Measurements from ENCODE around the gene KCNJ9. TPM values are rescaled to one million over a fixed set of nuclear protein-coding genes. Genes with fewer than 3 reads are reported as not detected.
A peak's percentile ranks its signal among the peaks of the same experiment; 100 is the strongest.

KCNJ9 gene
- total and polyA plus RNA-seq, 2 experiments from 2014 or later: 0.24 to 0.34 TPM

DNA sequence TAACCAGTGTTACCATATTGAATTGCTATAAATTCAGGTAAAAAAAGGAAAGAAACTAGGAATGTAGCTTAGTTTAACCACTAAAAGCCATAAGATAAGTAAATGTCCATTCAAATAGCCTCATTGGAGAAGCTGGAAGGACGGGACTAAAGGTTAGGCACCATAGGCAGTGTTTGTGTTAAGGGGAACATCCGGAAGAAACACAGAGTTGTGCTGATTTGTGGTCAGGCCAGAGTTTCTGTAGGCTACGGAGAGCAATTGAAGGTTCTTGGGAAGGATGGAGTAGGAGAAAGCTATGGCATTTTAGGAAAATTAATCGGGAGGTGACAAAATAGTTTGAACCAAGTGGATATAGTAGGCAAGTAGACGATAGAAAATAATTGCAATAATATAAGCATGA, 10.0 kb upstream of the KCNJ9 start:
- no peak for DNase-seq (ENCODE audit: low spot score)
- Mint-ChIP-seq H3K4me3 (no peak overlapping the region), H3K27me3 (ENCODE audit: insufficient read depth, low read depth, poor library complexity) (peaks cover 16% of the 10 kb centered on the region), H3K4me1 (peaks cover 30% of the 10 kb centered on the region), H3K27ac (no peak overlapping the region), H3K36me3 (ENCODE audit: low read depth) (no peaks in the 10 kb centered on the region), H3K9me3 (no peaks in the 10 kb centered on the region; the same call in 2 of the 3 replicates)
- Histone ChIP-seq H3K9me2 (ENCODE audit: insufficient read depth) (no peaks in the 10 kb centered on the region), H2AFZ (peak overlapping the region; percentile 97), H3K4me3 (peak overlapping the region; percentile 87; the same call in 1 of the 2 replicates), H3K4me1 (ENCODE audit: insufficient read depth) (peaks cover 21% of the 10 kb centered on the region), H3K27me3 (ENCODE audit: insufficient read depth) (peaks cover 48% of the 10 kb centered on the region), H4K20me1 (replicated peaks; ENCODE audit: insufficient read depth) (no peaks in the 10 kb centered on the region), H3K36me3 (ENCODE audit: insufficient read depth) (no peaks in the 10 kb centered on the region), H3K79me2 (replicated peaks; ENCODE audit: insufficient read depth) (no peaks in the 10 kb centered on the region), H3K4me2 (peak overlapping the region; percentile 83), H3F3A (replicated peaks; ENCODE audit: low read depth) (peaks cover 4% of the 10 kb centered on the region; the same call in 1 of the 2 replicates), H3K27ac (ENCODE audit: low read depth) (no peak overlapping the region)
- ATAC-seq: no peak
- no peak for TF ChIP-seq ZNF331 (CRISPR knock-in tag; IDR thresholded peaks at IDR 0.05; ENCODE audit: low read depth)

DNA sequence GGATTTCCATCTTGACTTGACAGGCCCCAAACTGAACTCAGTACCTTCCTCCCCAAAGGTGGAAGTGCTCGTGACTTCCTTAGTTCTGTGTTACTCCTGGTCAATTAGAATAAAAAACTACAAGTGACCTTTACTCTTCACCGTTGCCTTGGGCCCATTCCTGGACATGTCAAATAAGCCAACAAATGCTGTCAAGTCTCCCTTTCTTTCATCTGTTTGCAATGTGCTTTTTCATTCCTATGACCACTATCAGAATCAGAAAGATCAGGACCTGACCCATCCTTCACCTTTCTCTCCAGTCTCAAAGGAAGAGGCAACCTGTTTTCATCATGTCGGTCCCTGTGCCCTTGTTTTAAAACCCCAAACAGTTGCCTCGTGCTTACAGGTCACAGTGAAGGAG, 6.5 kb upstream of the KCNJ9 start:
- Mint-ChIP-seq H3K4me1 (peaks cover 5% of the 10 kb centered on the region; the same call in 2 of the 3 replicates), H3K4me3 (no peak overlapping the region), H3K27ac (no peak overlapping the region), H3K36me3 (ENCODE audit: low read depth) (no peaks in the 10 kb centered on the region), H3K27me3 (ENCODE audit: insufficient read depth, low read depth, poor library complexity) (peaks cover 5% of the 10 kb centered on the region), H3K9me3 (no peaks in the 10 kb centered on the region)
- DNase-seq (ENCODE audit: low spot score) (no peak), ATAC-seq (no peak)
- no peak overlapping the region for H3K4me3 ChIP-seq
- no peak overlapping the region for H3K27ac ChIP-seq (ENCODE audit: low read depth)
- H3K4me1 ChIP-seq (ENCODE audit: insufficient read depth): peaks cover 7% of the 10 kb centered on the region
- no peak overlapping the region for H2AFZ ChIP-seq
- TF ChIP-seq ZNF331 (CRISPR knock-in tag; IDR thresholded peaks at IDR 0.05; ENCODE audit: low read depth) (no peak), STAT1 (IDR thresholded peaks at IDR 0.05; ENCODE audit: unreplicated experiment) (no peak), EZH2 (IDR thresholded peaks at IDR 0.05; ENCODE audit: low read depth, unreplicated experiment) (no peak), ZNF114 (CRISPR knock-in tag; IDR thresholded peaks at IDR 0.05) (no peak), NANOG (IDR thresholded peaks at IDR 0.05; ENCODE audit: borderline replicate concordance) (no peak)
- TF ChIP-seq, protein P1, sequence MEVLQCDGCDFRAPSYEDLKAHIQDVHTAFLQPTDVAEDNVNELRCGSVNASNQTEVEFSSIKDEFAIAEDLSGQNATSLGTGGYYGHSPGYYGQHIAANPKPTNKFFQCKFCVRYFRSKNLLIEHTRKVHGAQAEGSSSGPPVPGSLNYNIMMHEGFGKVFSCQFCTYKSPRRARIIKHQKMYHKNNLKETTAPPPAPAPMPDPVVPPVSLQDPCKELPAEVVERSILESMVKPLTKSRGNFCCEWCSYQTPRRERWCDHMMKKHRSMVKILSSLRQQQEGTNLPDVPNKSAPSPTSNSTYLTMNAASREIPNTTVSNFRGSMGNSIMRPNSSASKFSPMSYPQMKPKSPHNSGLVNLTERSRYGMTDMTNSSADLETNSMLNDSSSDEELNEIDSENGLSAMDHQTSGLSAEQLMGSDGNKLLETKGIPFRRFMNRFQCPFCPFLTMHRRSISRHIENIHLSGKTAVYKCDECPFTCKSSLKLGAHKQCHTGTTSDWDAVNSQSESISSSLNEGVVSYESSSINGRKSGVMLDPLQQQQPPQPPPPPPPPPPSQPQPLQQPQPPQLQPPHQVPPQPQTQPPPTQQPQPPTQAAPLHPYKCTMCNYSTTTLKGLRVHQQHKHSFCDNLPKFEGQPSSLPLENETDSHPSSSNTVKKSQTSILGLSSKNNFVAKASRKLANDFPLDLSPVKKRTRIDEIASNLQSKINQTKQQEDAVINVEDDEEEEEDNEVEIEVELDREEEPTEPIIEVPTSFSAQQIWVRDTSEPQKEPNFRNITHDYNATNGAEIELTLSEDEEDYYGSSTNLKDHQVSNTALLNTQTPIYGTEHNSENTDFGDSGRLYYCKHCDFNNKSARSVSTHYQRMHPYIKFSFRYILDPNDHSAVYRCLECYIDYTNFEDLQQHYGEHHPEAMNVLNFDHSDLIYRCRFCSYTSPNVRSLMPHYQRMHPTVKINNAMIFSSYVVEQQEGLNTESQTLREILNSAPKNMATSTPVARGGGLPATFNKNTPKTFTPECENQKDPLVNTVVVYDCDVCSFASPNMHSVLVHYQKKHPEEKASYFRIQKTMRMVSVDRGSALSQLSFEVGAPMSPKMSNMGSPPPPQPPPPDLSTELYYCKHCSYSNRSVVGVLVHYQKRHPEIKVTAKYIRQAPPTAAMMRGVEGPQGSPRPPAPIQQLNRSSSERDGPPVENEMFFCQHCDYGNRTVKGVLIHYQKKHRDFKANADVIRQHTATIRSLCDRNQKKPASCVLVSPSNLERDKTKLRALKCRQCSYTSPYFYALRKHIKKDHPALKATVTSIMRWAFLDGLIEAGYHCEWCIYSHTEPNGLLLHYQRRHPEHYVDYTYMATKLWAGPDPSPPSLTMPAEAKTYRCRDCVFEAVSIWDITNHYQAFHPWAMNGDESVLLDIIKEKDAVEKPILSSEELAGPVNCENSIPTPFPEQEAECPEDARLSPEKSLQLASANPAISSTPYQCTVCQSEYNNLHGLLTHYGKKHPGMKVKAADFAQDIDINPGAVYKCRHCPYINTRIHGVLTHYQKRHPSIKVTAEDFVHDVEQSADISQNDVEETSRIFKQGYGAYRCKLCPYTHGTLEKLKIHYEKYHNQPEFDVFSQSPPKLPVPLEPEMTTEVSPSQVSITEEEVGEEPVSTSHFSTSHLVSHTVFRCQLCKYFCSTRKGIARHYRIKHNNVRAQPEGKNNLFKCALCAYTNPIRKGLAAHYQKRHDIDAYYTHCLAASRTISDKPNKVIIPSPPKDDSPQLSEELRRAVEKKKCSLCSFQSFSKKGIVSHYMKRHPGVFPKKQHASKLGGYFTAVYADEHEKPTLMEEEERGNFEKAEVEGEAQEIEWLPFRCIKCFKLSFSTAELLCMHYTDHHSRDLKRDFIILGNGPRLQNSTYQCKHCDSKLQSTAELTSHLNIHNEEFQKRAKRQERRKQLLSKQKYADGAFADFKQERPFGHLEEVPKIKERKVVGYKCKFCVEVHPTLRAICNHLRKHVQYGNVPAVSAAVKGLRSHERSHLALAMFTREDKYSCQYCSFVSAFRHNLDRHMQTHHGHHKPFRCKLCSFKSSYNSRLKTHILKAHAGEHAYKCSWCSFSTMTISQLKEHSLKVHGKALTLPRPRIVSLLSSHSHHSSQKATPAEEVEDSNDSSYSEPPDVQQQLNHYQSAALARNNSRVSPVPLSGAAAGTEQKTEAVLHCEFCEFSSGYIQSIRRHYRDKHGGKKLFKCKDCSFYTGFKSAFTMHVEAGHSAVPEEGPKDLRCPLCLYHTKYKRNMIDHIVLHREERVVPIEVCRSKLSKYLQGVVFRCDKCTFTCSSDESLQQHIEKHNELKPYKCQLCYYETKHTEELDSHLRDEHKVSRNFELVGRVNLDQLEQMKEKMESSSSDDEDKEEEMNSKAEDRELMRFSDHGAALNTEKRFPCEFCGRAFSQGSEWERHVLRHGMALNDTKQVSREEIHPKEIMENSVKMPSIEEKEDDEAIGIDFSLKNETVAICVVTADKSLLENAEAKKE (CRISPR knock-in tag; IDR thresholded peaks at IDR 0.05): no peak
- TF ChIP-seq, protein P2, sequence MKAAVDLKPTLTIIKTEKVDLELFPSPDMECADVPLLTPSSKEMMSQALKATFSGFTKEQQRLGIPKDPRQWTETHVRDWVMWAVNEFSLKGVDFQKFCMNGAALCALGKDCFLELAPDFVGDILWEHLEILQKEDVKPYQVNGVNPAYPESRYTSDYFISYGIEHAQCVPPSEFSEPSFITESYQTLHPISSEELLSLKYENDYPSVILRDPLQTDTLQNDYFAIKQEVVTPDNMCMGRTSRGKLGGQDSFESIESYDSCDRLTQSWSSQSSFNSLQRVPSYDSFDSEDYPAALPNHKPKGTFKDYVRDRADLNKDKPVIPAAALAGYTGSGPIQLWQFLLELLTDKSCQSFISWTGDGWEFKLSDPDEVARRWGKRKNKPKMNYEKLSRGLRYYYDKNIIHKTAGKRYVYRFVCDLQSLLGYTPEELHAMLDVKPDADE (IDR thresholded peaks at IDR 0.05): no peak
- H3K36me3 ChIP-seq (ENCODE audit: insufficient read depth): no peaks in the 10 kb centered on the region
- H3K9me2 ChIP-seq (ENCODE audit: insufficient read depth): no peaks in the 10 kb centered on the region
- H3F3A ChIP-seq (replicated peaks; ENCODE audit: low read depth): peaks cover 6% of the 10 kb centered on the region; the same call in 1 of the 2 replicates
- H3K79me2 ChIP-seq (replicated peaks; ENCODE audit: insufficient read depth): no peaks in the 10 kb centered on the region
- no peak overlapping the region for H3K4me2 ChIP-seq
- no peaks in the 10 kb centered on the region for H4K20me1 ChIP-seq (replicated peaks; ENCODE audit: insufficient read depth)
- peaks cover 36% of the 10 kb centered on the region for H3K27me3 ChIP-seq (ENCODE audit: insufficient read depth)
